Vagina (tissue), 2 donors: ENCODE results near the gene LRRC17.

ENCODE experiments used
- CTCF ChIP-seq, 3 experiments: fragments of 450-650 bp in 2 of 3; fragments of 200-600 bp in 1 of 3; sonication (generic) in 1 of 3; IDR thresholded peaks; one replicate each; pipeline ENCODE4 v1.5.1; 2017 to 2019; ENCODE audit warnings: antibody characterized with exemption in 3 of 3, mild to moderate bottlenecking in 2 of 3, moderate library complexity in 2 of 3
- POLR2A ChIP-seq, 2 donors: fragments of 450-650 bp; IDR thresholded peaks; one replicate each; pipeline ENCODE4 v1.6.1; 2017; ENCODE audit warnings: antibody characterized with exemption in 2 of 2, mild to moderate bottlenecking in 2 of 2, moderate library complexity in 2 of 2

DNA sequence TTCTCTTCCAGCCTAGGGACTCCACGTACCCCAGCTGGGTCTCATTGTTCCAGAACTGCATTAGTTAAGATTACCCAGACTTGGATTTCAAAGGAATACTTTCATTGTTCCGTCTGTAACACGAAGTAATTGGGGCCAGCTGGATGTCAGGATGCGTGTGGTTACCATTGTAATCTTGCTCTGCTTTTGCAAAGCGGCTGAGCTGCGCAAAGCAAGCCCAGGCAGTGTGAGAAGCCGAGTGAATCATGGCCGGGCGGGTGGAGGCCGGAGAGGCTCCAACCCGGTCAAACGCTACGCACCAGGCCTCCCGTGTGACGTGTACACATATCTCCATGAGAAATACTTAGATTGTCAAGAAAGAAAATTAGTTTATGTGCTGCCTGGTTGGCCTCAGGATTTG lies 21.0 kb downstream of the LRRC17 start:
- no peak for TF ChIP-seq CTCF (IDR thresholded peaks at IDR 0.05)
- TF ChIP-seq POLR2A (IDR thresholded peaks at IDR 0.05): no peak
